NT2/D1 (cell line): ENCODE measurements around the gene SLC12A2.

Experiments
- DNase-seq: peaks from one replicate; pipeline ENCODE4 v3.0.0-alpha.2; 2011; ENCODE audit warnings: low read depth, low spot score
- H3K27me3 ChIP-seq: 2 replicates; pipeline ENCODE4 v1.6.0; 2011; ENCODE audit warnings: mild to moderate bottlenecking; ENCODE audit not compliant: insufficient read length, insufficient read depth
- H3K36me3 ChIP-seq: 2 replicates; pipeline ENCODE4 v1.6.1; 2011; ENCODE audit warnings: mild to moderate bottlenecking, low read length, mixed read lengths; ENCODE audit not compliant: insufficient read depth, insufficient read length
- H3K4me1 ChIP-seq: 2 replicates; pipeline ENCODE4 v1.5.1; 2011; ENCODE audit not compliant: insufficient read depth, insufficient read length
- H3K4me3 ChIP-seq: 2 replicates; pipeline ENCODE4 v1.5.1; 2011; ENCODE audit warnings: low read depth; ENCODE audit not compliant: insufficient read length
- H3K9ac ChIP-seq: 2 replicates; pipeline ENCODE4 v1.6.0; 2011; ENCODE audit warnings: low read depth; ENCODE audit not compliant: insufficient read length
- H3K9me3 ChIP-seq: 2 replicates; pipeline ENCODE4 v1.5.1; 2011; ENCODE audit warnings: mild to moderate bottlenecking, low read length; ENCODE audit not compliant: insufficient read depth
- SUZ12 ChIP-seq: IDR thresholded peaks from 2 replicates; pipeline ENCODE4 v1.6.1; 2011; ENCODE audit not compliant: insufficient read length, insufficient read depth; ENCODE audit errors: extremely low read depth
- YY1 ChIP-seq: IDR thresholded peaks from 2 replicates; pipeline ENCODE4 v1.6.1; 2011; ENCODE audit not compliant: insufficient read length, insufficient read depth
- ZNF274 ChIP-seq: IDR thresholded peaks from 2 replicates; pipeline ENCODE4 v1.6.1; 2011; ENCODE audit warnings: mild to moderate bottlenecking, low read depth, low read length

Gene SLC12A2

DNA sequence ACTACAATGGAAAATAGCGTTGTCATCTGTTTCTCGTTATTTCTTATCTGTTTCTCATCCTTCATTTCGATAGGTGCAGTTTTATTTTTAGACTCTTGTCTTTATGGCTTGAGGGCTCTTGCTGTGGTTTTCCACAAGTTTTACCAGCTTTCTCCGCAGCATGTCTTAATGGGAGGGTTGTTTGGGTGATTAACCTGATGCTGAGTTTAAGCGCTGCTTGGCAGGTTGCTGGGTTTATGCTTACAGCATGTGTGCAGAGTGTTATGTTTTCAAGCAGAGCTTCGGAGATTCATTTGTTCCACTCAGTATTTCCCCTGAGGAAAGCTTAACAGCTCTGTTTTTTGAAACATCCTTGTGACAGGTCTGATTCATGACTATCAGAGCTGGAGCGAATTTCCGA, 154.0 kb downstream of the SLC12A2 start:
- H3K9ac ChIP-seq: no peak overlapping the region
- H3K4me3 ChIP-seq: no peak overlapping the region
- no peak for DNase-seq
- H3K4me1 ChIP-seq: no peaks in the 10 kb centered on the region
- H3K36me3 ChIP-seq: no peaks in the 10 kb centered on the region
- no peaks in the 10 kb centered on the region for H3K9me3 ChIP-seq
- H3K27me3 ChIP-seq: no peaks in the 10 kb centered on the region
- TF ChIP-seq YY1 (no peak), SUZ12 (no peak), ZNF274 (no peak)
